Smooth muscle cell (in vitro differentiated cells): Measurements from ENCODE around the gene FLYWCH1. TPM values are rescaled to one million over a fixed set of nuclear protein-coding genes. Genes with fewer than 3 reads are reported as not detected.

ENCODE experiments used
- DNase-seq: peaks from one replicate; lab custom pipeline; 2025; ENCODE audit not compliant: unreplicated experiment; lab: John Stamatoyannopoulos, UW
- H2AFZ ChIP-seq: fragments of 200-600 bp; sonication (generic); 2 replicates; pipeline ENCODE4 v1.6.0; 2016; ENCODE audit warnings: antibody characterized with exemption, low read depth, mild to moderate bottlenecking
- H3F3A ChIP-seq: fragments of 200-600 bp; sonication (generic); 2 replicates; pipeline ENCODE4 v1.6.0; 2017; ENCODE audit warnings: antibody characterized with exemption, low read depth
- H3K27ac ChIP-seq: fragments of 200-600 bp; sonication (generic); 2 replicates; pipeline ENCODE4 v1.5.1; 2016; ENCODE audit warnings: low read depth, mild to moderate bottlenecking
- H3K27me3 ChIP-seq: fragments of 200-600 bp; sonication (generic); 2 replicates; pipeline ENCODE4 v1.6.1; 2016; ENCODE audit warnings: low read depth, mild to moderate bottlenecking
- H3K36me3 ChIP-seq: fragments of 200-600 bp; sonication (generic); 2 replicates; pipeline ENCODE4 v1.5.1; 2016; ENCODE audit warnings: low read depth
- H3K4me1 ChIP-seq: fragments of 200-600 bp; sonication (generic); 2 replicates; pipeline ENCODE4 v1.5.1; 2016; ENCODE audit warnings: low read depth
- H3K4me2 ChIP-seq: fragments of 200-600 bp; sonication (generic); 2 replicates; pipeline ENCODE4 v1.6.0; 2016; ENCODE audit warnings: mild to moderate bottlenecking
- H3K4me3 ChIP-seq: fragments of 200-600 bp; sonication (generic); 2 replicates; pipeline ENCODE4 v1.5.1; 2016; ENCODE audit warnings: mild to moderate bottlenecking
- H3K79me2 ChIP-seq: fragments of 200-600 bp; sonication (generic); 2 replicates; pipeline ENCODE4 v1.6.0; 2016; ENCODE audit warnings: low read depth, mild to moderate bottlenecking
- H3K9ac ChIP-seq: fragments of 200-600 bp; sonication (generic); 2 replicates; pipeline ENCODE4 v1.6.0; 2016; ENCODE audit warnings: low read depth
- H3K9me3 ChIP-seq: fragments of 200-600 bp; sonication (generic); replicated peaks from 2 replicates; pipeline ENCODE4 v1.5.1; 2016; ENCODE audit warnings: low read depth
- H4K20me1 ChIP-seq: fragments of 200-600 bp; sonication (generic); 2 replicates; pipeline ENCODE4 v1.6.0; 2016; ENCODE audit warnings: low read depth
- CTCF ChIP-seq: fragments of 200-600 bp; sonication (generic); IDR thresholded peaks from 2 replicates; pipeline ENCODE4 v1.5.1; 2017; ENCODE audit warnings: borderline replicate concordance, mild to moderate bottlenecking, antibody characterized with exemption; ENCODE audit not compliant: insufficient read depth, poor library complexity, severe bottlenecking
- WGBS: methylation state at CpG from one replicate; pipeline ENCODE4 v1.1.7; 2016; ENCODE audit warnings: low lambda C conversion rate; 5-methylcytosine and 5-hydroxymethylcytosine counted together
- polyA plus RNA-seq: library from polyadenylated mRNA; unstranded; fragments of >200 nt; fragmentation: Nextera tagmentation; extraction: Ambion mirVana; gene quantifications from 2 replicates; pipeline ENCODE4 v1.2.1, GENCODE V29; 2016
- total RNA-seq: library from RNA; depleted of rRNA; stranded (reverse); fragments of >200 nt; gene quantifications from 2 replicates; pipeline ENCODE4 v1.2.3, GENCODE V29; 2014

Gene FLYWCH1
- total and polyA plus RNA-seq, 2 experiments from 2014 or later: 13.5 to 26.0 TPM

- WGBS: 93% methylated on average over 15 of the region's 15 CpGs
- Histone ChIP-seq H3K27ac (no peak overlapping the region), H2AFZ (no peak overlapping the region), H3K9me3 (no peaks in the 10 kb centered on the region), H3K4me2 (no peak overlapping the region), H3K36me3 (peaks cover 5% of the 10 kb centered on the region), H4K20me1 (no peaks in the 10 kb centered on the region), H3K27me3 (no peaks in the 10 kb centered on the region), H3K4me1 (no peaks in the 10 kb centered on the region), H3F3A (no peaks in the 10 kb centered on the region), H3K9ac (no peak overlapping the region), H3K4me3 (no peak overlapping the region), H3K79me2 (no peaks in the 10 kb centered on the region)
- no peak for TF ChIP-seq CTCF
- no peak for DNase-seq
Observed at GRCh38 chr16:2934450-2934849, 22.7 kb downstream of the FLYWCH1 start.

GRCh38 chr16:2936436-2937011 lies 24.8 kb downstream of the FLYWCH1 start:
- Histone ChIP-seq H2AFZ (no peak overlapping the region), H3K4me3 (no peak overlapping the region), H3K4me2 (no peak overlapping the region), H4K20me1 (no peaks in the 10 kb centered on the region), H3K27me3 (no peaks in the 10 kb centered on the region), H3K4me1 (no peaks in the 10 kb centered on the region), H3K36me3 (peaks cover 6% of the 10 kb centered on the region), H3K79me2 (no peaks in the 10 kb centered on the region), H3K27ac (no peak overlapping the region), H3F3A (no peaks in the 10 kb centered on the region), H3K9me3 (no peaks in the 10 kb centered on the region), H3K9ac (no peak overlapping the region)
- no peak for TF ChIP-seq CTCF
- 93% methylated on average over 22 of the region's 22 CpGs for WGBS
- no peak for DNase-seq

- no peaks in the 10 kb centered on the region for H4K20me1 ChIP-seq
- no peaks in the 10 kb centered on the region for H3K27me3 ChIP-seq
- H3K27ac ChIP-seq: no peak overlapping the region
- TF ChIP-seq CTCF: no peak
- 96% methylated on average over 24 of the region's 24 CpGs for WGBS
- no peak overlapping the region for H3K4me3 ChIP-seq
- H3K79me2 ChIP-seq: no peaks in the 10 kb centered on the region
- no peaks in the 10 kb centered on the region for H3K4me1 ChIP-seq
- H3K9ac ChIP-seq: no peak overlapping the region
- H3K9me3 ChIP-seq: no peaks in the 10 kb centered on the region
- H2AFZ ChIP-seq: no peak overlapping the region
- H3K36me3 ChIP-seq: peaks cover 6% of the 10 kb centered on the region
- H3F3A ChIP-seq: no peaks in the 10 kb centered on the region
- H3K4me2 ChIP-seq: no peak overlapping the region
- DNase-seq: no peak
Observed at GRCh38 chr16:2937170-2937569, 25.4 kb downstream of the FLYWCH1 start.

GRCh38 chr16:2938206-2938605 lies 26.5 kb downstream of the FLYWCH1 start:
- no peaks in the 10 kb centered on the region for H3K79me2 ChIP-seq
- no peak overlapping the region for H3K27ac ChIP-seq
- peaks cover 6% of the 10 kb centered on the region for H3K36me3 ChIP-seq
- no peaks in the 10 kb centered on the region for H3K4me1 ChIP-seq
- H4K20me1 ChIP-seq: no peaks in the 10 kb centered on the region
- no peaks in the 10 kb centered on the region for H3K9me3 ChIP-seq
- H3K4me3 ChIP-seq: no peak overlapping the region
- no peak for TF ChIP-seq CTCF
- no peak overlapping the region for H2AFZ ChIP-seq
- H3K9ac ChIP-seq: no peak overlapping the region
- H3F3A ChIP-seq: no peaks in the 10 kb centered on the region
- H3K27me3 ChIP-seq: no peaks in the 10 kb centered on the region
- no peak for DNase-seq
- H3K4me2 ChIP-seq: no peak overlapping the region
- 98% methylated on average over 12 of the region's 12 CpGs for WGBS
